ENCODE data around the gene LHX2.

GRCh38 chr9:123964761-123965160, 46.8 kb upstream of the LHX2 start:
- no peak for TF ChIP-seq SUZ12 (IDR thresholded peaks at IDR 0.05; ENCODE audit: extremely low read depth, insufficient read depth, insufficient read length)
- TF ChIP-seq YY1 (IDR thresholded peaks at IDR 0.05; ENCODE audit: insufficient read depth, insufficient read length): no peak
